GM19240 (cell line): ENCODE results near the gene GHRH.

Experiments
- DNase-seq: peaks from one replicate; pipeline ENCODE4 v3.0.0; 2011; ENCODE audit warnings: low spot score; ENCODE audit not compliant: insufficient read length

The GHRH gene, protein sequence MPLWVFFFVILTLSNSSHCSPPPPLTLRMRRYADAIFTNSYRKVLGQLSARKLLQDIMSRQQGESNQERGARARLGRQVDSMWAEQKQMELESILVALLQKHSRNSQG

DNA sequence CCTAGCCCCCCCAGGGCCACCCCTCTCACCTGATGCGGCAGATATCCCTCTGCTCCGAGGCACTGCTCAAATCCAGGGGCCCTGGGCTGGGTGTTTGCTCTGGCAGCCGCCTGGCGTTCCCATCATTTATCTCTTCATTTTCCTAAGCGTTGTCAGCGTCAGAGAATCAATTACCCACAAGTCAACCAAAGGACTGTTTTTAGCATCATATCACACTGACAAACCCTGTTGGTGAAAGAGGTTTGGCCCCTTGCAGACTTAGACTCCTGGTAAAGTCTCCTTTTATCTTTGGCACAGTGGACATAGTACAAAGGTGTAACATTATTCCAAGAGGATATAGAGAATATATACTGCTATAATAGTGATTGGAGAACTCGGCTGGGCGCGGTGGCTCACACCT is at the start of gene GHRH:
Gene GHRH (minus strand): TSS at position 101 of the 400 bp plus-strand sequence. CDS start 4,925 bp downstream, outside the sequence.
- no peak for DNase-seq

DNA sequence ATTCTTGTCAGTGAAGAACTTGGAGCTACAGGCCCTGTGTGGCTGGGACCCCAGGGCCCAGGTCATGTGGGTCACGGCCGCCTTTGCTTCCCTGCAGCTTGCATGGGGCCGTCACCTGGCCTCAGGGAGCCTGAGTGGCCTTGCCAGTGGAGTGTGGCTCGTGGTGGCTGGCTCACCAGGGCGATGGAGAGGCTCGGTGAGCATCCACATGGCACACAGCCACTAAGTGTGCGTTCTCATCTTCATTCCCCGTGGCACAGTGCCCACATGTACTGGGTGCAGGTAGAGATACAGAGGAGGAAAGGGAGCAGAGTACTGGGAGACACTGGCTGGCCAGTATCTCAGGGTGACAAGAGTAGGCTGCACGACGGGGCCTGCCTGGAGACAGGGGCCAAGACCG is 49.3 kb upstream of the GHRH start:
- DNase-seq, result no peak

DNA sequence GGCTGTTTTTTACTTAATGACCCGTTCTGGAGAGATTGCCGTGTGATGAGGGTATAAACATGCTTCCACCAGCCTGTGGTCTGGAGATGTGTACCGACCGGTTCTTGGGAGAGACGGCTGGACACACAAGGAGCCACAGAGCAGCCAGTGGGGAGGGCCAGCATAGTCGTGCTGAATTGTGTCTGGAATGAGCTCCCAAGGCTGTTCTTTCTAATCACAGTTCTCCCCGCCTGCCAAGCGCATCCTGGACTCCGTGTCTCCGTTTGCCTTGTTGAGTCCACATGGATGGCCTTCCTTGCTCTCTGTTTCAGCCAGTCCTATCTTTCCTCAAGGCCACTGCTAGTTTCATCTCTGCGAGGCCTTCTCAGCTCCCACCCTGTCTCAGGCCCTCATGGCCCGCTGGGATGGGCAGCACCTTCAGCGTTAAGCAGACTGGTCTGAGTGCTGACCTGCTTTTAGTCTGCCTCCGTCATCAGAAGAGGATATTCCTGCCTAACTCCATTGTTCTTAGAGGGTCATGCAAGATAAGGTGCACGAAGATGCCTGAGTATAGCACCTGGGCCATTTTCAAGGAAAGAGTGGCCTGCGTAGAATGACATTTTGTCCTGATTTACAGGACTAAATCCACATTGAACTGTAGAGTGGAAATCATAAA is 48.4 kb upstream of the GHRH start:
- no peak for DNase-seq

DNA sequence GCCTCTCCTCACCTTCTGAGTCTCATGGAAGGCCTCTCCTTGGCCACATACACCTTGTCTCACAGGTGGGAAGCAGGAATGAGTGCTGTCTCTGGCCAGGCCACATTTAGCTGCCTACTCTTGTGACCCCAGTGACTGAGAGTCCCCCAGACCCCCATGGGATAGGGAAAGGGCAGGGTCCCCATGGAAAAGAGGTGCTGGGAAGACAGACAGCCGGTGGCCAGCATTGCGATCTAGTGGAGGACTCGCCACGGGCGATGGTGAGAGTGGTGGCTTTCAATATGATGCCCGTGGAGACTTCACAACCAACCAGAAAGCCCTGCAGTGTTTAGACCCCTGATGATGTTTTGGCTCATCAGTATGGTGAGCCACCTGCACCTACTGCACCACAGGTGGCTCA is 47.7 kb upstream of the GHRH start:
- DNase-seq, result no peak

DNA sequence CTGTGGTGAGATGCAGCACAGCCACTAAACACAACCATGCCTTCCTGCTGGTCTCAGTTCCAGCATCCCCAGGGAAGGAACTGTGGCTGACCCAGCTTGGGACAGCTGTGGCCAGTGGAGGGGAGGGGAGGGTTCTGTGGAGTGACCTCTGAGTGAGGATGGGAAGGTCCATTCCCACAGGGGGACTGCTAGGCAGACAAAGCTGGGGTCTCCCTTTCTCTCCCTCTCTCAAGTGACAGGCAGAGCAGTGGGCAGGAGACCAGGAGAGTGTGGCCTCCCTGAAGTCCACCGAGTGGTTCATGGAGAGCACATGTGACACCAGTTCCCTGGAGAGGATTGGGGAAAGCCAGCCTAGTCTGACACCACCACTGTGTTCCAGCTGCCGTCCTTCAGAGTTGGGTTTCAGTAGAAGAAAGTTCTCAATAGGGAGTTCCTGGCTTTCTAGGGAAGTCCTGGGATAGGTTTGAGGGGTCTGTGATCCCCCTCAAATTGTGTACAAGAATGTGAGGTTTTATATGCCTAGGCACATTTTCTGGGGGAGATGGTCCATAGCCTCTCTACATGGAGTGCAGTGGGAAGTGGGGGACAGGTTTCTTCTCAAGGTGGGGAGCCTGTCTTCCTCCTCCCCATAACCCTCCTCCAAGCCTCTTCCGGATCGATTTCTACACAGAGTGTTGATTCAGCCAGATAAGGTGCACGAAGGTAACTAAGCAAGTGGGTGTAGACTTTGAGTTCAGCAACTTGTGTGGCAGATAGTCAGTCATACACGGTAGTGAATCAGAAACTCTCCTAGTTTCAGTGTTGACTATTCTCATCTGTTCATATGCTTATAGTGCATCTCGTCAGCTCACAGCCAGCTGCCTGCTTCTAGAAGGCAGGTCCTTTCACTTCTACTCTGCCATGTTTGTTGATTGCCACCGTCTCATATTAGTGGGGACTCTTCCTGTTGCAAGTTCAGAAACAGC is 46.8 kb upstream of the GHRH start:
- DNase-seq, result peak; percentile 65

DNA sequence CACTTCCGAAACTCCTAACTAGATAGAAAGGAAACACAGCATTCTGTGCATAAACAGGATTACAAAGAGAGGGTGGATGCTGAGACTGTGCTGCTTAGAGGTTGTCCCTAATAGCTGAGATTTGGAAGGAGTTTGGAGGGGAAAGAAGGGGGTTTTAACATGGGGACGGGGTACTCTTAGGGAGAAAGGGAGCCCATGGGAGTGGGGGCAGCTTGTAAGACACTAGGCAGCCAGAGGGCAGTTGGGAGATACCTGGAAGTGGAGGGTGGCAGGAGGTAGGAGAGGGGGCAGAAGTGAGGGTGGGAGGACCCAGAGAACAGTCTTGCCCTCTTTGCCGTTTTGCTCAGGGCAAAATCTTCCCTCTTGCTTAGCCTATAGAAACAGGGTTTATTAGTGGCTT is 44.2 kb upstream of the GHRH start:
- no peak for DNase-seq

DNA sequence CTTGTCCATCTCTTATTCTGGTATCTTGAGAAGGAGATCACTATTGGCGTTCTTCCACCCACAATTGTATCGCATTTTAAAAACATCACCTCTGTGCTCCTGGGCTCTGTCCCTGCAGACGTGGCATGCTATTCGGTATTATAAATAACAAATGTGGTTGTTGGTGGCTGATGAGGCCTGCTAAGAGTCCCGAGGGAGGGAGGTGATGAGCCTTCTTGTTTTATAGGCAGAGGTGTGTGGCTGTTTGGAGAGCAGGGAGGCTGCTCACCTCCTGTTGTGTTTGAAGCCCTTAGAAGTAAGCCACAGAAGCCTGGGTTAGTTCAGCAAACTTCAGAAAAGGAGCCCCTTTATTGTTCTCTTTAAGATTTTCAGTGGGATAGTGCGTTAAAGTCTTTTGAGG is 43.5 kb upstream of the GHRH start:
- DNase-seq, result no peak

DNA sequence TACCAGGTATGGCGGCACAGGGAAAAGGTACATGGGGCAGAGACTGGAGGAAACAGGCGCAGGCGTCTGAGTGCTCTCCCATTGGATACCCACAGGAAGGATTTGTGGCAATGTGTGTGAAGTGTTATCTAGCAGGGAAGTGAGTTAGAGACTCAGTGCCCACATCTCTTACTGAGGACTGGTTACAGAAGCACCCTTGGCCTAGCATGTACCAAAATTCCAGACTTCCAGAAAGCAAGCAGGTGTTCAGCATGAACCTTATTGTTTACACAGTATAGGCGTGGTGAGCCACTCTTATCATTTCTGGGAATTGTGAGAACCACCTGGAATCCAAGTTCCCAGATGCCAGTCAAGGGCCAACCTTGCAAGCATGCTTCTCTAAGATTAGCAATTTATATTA is 42.0 kb upstream of the GHRH start:
- no peak for DNase-seq

DNA sequence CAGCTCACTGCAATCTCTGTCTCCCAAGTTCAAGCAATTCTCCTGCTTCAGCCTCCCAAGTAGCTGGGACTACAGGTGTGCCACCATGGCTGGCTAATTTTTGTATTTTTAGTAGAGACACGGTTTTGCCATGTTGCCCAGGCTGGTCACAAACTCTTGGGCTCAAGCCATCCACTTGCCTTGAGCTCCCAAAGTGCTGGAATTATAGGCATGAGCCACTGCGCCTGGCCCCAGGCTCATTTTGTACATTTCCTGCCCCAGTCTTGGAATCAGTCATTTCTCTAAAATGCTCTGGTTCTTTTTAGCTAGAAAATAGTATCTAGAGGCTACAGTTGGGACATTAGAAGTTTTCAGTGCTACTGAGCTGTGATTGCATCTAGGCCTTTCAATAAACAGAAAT is 41.4 kb upstream of the GHRH start:
- DNase-seq, result no peak

DNA sequence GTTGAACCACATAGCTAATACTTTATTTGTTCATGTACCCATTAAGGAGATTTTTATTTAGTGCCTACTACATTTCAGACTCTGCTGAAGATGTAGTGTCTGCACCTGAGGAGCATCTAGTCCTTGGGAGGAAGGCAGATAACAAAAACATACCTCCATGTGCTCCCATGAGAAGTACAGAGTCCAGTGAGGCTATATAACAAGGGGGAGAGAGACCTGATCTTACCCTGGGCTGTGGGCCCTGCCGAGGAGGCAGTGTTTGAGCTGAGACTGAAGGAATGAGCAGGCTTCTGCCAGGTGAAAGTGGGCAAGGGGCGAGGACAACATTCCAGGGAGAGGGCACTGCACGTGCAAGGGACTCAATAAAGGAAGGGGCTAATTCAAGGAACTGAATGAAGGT is 39.9 kb upstream of the GHRH start:
- DNase-seq, result no peak

DNA sequence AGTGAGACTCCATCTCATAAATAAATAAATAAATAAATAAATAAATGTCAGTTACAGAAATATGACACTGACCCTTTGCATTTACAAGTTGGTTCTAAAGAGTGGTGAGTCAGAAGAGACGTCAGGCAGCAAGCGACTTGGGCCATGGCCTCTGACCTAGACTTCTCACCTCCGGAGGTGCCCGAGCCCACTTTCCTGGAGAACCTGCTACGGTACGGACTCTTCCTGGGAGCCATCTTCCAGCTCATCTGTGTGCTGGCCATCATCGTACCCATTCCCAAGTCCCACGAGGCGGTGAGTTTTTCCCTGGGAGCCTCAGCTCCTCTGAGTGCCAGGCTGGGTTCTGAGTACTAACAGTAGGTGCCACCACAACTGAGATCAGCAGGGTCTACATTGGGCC is 39.5 kb upstream of the GHRH start:
- DNase-seq, result no peak

DNA sequence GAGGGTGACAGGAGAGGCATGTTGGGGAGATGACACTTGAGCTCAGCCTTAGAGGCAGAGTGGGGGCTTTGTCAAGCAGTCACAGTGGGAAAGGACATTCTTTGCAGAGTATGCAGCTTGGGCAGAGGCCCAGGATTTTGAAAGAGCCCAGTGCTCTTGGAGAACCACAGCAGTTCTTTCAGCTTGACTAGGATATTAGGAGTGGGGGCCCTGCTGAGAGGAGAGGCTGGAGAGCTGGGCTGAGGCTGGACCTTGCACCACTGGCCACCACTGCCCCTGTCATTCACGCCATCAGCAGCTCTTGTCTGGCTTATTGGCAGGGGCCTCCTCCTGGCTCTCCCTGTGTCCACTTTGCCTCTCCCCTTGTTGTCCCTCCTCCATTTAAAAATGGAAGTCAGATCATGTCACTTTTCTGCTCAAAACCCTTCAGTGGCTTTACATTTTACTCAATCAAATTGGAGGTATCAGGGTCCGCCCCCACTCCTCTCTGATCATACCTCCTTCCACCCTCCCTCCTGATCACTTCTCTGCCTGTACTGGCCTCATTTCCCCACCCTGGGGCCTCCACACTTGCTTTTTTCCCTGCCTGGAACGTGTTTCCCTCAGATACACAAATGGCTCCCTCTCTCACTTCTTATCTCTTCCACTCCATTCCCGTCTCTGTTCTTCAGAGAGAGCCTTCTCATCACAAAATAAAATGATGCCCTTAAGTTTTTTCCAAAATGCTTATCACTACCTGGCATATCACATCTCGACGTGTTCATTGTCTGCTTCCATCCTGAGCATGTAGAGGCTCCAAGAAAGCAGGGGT is 38.3 kb upstream of the GHRH start:
- no peak for DNase-seq

DNA sequence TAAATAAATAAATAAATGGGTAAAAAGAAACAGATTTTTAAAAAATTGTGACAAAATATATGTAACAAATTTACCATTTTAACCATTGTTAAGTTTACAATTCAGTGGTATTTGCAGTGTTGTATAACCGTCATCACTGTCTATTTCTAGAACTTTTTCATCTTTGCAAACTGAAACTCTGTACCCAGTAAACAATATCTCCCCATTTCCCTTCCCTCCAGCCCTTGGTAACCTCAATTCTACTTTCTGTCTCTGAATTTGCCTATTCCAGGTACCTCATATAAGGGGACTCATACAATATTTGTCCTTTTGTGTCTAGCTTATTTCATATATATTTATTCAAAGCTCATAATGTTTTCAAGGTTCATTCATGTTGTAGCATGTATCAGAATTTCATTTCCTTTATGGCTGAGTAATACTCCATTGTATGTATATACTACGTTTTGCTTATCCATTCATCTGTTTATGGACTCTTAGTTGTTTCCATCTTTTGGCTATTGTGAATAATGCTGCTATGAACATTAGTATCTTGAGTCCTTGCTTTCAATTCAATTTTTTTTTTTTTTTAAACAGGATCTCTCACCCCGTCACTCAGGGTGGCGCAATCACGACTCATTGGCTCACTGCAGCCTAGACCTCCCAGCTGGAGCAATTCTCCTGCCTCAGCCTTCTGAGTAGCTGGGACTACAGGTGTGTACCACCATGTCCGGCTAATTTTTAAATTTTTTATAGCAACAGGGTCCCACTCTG is 36.8 kb upstream of the GHRH start:
- DNase-seq, result no peak

DNA sequence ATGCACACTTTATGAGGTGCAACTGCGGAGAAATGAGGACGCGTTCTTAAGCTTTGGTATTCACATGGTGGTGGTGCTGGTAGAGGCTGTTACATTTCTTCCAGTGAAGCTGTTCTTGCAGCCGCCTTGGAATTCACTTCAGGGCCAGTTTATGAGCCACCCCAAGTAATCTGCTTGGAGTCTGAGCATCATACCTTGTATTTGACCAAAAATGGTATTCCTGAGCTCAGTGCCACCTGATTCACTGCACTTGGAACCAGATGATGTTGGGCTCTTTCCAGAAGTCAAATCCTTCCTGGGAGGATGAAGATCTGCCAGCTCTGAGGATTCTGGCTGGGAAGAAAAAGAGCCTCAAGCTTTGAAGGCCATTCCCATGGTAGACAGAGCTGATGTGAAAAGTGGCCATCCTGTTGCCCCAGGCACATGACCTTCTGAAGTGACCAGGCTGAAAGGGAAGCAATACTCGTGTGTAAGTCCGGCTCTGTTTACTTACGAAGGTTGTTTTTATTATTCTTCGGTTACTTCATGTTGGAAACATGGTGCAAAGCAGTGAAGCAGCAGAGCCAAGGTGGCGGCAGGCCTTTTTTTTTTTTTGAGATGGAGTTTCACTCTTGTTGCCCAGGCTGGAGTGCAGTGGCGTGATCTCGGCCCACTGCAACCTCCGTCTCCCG is 35.6 kb upstream of the GHRH start:
- no peak for DNase-seq

DNA sequence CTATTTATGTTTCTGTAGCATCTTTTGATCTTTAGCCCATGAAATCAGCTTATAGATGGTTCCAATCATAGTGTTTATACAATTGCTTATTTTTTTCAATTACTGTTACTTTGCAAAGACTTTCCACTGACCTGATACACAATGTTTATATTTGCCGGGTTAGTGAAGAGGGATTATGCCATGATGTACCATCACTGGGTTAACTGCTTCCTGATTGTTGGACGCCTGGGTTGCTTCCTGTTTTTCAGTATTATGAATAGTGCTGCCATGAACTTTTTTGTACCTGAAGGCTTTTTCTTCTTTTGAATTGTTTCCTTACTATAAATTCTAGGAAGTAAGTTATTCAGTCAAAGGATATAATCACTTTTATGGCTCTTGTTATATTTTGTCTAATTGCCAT is 34.8 kb upstream of the GHRH start:
- DNase-seq, result no peak

DNA sequence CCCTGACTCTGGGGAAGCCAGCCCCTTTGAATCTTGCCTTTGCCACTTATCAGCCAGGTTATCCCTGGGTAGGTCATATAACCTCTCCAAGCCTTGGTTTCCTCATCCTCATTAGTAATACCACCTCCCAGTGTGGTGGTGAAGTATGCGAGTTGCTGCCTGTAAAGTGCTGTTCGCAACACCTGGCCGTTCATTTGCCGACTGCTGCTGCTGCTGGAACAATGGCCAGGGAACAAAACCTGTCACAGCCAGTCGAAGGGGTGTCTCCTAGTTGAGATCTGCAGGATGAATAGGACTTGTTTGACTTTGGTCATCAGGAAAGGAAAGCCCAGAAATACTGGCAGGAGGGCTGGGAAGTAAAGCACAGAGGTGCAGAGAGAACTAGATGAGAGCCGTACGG is 34.0 kb upstream of the GHRH start:
- no peak for DNase-seq

DNA sequence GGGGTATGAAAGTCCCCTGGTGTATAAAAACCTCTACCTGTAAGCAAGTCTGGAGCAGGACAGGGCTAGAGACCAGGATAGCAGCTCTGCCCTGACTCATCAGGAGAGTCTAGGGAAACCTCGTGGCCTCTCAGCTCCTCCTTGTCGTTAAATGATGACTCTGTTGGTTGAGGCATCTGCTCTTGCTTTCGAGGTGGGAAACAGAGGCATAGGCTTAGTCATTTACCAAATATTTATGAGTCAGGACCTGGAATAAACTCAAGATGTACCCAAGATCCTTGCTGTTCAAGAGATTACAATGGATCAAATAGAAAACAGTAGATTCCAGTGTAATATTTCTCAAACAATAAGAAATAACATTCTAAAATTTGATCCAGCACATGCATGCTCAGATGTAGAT is 33.4 kb upstream of the GHRH start:
- no peak for DNase-seq

DNA sequence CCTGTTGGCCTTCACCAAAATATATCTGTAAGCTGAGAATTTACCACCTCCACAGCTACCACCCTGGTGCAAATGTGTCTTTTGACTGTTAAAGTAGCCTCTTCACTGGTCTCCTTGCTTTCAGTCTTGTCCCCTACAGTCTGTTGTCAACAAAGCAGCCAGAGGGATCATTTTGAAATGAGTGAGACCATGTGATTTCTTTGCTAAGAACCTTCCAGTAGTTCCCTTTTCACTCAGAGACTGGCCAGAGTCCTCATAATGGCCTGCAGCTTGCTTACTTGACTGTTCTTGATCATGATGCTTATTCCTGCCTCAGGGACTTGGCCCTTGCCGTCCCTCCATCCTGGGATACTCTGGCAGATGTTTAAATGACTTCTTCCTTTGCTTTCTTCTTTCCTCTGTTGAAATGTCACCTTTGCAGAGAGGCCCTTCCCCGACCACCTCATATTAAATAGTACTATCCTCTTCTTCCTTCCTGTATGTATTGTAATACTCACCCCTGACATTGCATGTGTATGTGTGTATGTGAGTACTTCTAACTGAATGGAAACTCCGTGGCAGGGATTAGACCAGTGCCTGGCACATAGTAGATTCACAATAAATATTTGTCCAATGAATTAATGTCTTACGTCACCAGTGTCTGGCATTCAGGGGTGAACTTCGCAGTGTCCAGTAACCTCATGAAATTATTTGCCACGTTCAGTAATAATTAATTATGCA is 32.8 kb upstream of the GHRH start:
- DNase-seq, result no peak

DNA sequence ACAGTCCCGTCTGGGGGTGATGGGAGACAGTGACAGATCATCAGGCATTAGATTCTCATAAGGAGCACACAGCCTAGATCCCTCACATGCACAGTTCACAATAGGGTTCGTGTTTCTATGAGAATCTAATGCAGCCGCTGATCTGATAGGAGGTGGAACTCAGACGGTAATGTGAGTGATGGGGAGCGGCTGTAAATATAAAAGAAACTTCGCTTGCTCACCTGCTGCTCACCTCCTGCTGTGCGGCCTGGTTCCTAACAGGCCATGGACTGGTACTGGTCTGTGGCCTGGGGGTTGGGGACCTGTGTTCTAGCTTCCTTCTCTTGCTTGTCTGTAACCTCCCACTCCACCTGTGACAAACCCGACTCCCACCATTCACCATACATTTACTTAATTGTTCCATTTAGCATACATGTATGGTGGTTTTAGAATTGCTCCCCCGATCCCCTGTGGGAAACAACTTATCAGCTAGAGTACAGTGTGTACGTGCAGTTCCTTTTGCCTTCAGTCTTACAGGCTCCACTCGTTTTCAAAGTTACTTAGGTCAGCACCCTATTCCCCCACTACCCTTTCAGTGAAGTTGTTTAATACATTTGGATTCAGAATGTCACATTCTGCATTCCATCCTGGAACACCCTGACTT is 31.8 kb upstream of the GHRH start:
- DNase-seq, result no peak
